GM18505 (cell line): Measurements from ENCODE around the gene SMG7.

ENCODE experiments used
- ATAC-seq: cut with Tn5 transposase; IDR thresholded peaks from one replicate; pipeline ENCODE4 v1.9.1; 2021; ENCODE audit not compliant: unreplicated experiment
- POLR2A ChIP-seq: IDR thresholded peaks from 4 replicates; pipeline ENCODE4 v1.6.1; 2011; ENCODE audit warnings: borderline replicate concordance; ENCODE audit not compliant: insufficient read depth, insufficient read length; ENCODE audit errors: extremely low read depth

Gene SMG7

DNA sequence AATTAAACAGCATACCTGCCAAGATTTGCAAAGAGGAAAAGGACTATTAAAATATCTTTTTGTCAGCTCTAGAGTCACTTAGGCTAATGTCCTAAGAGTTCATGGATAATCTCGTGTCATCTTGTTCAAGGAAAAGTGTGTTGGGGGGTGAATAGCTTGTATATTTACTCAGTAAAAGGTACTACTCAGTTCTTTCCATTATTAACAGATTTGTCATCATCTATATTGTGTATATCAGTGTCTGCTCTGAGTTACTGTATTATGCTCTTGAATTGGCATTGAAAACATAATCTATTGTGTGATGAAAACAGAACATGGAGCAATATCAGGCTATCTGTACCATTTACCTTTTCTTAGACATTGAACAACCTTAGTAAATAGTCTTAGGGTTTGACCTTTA, 41.9 kb downstream of the SMG7 start:
- no peak for TF ChIP-seq POLR2A
- no peak for ATAC-seq

DNA sequence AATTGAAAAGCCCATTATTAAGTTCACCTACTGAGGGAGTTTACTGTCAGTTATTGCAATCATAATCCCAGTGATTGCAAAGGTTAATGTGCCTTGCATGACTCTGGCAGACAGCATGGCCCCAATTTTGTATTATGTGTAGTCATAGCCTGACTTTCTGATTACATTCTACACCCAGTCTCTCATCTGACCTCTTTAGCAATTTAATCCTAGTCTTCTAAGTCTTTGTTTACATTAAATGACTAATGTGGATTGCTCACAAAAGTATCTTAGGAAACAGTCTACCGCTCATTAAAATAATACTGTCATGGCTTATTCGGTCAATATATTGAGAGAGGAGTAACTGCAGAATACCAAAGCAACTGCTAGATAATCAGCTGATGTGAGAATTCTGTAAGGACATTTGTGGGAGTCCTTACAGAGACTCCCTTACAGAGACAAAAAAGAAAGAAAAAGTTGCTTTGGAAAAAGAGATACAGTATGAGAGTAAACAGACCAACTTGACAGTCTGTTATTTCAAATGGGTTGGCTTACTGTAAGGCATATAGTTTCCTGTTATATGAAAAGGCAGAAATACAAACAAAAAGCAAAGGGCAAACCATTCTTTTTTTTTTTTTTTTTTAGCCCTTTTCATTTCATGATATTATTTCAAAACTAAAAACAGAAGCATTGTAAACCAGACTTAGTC, 42.8 kb downstream of the SMG7 start:
- ATAC-seq, result no peak
- TF ChIP-seq POLR2A, result no peak

DNA sequence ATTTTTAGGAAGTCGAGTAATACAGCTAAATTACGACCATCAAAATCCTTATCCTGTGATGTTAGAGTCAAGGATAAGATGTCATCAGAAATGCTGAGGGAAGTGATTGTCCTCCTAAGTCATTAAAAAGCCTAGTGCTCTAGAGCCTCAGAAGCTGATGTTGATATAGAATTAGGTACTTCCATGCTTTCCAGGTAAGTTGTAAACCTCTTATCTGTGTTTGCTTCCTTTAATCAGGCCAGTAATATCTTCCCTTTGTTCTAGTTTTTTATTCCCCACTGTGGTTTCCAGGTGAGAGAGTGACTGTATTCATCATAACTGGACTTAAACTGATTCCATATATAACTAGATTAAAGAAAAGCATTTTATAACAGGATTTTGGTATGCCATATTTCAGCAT, 44.4 kb downstream of the SMG7 start:
- TF ChIP-seq POLR2A, result no peak
- ATAC-seq, result no peak

DNA sequence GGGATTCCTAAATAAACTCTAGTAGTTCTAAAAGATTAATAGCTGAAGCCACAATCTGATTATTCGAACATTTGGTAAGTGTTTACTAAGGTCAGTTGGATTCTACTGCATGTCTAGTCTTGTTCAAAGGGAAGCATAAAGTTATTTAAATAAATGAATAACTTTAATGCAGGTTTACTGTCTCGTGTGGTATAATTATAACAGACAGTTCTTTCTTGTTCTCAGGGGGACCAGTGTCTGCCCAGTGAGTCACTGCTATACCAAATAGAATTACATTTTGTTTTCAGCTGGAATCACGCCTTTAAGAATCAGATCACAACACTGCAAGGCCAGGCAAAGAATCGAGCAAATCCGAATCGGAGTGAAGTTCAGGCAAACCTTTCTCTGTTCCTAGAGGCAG, 45.1 kb downstream of the SMG7 start:
- no peak for ATAC-seq
- no peak for TF ChIP-seq POLR2A

DNA sequence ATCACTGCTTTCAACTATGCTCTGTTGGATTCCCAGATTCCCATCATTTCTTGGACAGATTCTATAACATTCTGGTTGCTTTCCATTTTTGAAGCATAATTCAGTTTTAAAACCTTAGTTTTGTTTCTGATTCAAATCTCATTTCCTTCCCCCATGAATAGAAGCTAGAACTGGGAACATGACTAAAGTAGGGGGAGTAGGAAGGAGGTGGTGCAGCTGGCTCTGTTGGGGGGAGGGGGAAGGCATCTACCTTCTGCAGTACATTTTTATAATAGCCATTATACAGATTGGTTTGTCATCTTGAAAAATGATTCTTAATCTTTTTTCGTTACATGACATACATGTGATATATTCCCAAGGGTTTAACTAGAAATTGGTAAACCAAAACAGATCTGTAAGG, 48.1 kb downstream of the SMG7 start:
- TF ChIP-seq POLR2A, result no peak
- no peak for ATAC-seq

DNA sequence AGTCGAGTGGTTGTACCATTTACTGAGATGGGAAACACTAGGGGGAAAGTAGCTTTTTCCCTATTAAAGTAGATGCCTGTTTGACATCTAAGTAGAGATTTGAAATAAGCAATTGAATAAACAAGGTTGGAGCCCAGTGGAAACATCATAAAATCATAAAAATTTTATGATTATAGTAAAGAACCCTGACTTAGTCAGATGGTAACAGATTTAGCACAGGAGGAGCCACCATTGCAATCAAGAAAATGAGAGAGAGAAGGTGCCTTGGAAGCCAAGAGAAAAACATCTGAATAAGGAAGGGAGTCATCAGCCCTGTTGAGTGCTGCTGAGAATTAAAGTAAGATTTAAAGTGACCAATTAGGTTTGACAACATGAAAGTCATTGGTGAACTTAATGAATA, 49.8 kb downstream of the SMG7 start:
- TF ChIP-seq POLR2A, result no peak
- ATAC-seq, result no peak

DNA sequence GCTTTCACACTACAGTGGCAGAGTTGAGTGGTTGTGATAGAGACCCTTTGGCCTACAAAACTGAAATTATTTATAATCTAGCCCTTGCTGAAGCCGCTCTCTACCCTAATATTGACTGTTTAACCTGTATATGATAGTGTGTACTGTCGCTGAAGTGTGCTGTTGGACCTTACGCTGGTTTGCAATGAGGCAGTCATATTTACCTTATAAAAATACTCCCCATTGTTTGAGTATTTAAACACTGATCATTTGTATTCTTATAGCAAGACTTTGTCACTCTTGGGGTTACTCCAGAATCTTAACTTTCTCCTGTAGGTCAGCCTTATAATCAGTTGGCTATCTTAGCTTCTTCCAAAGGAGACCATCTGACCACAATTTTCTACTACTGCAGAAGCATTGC, 56.3 kb downstream of the SMG7 start:
- no peak for TF ChIP-seq POLR2A
- no peak for ATAC-seq

DNA sequence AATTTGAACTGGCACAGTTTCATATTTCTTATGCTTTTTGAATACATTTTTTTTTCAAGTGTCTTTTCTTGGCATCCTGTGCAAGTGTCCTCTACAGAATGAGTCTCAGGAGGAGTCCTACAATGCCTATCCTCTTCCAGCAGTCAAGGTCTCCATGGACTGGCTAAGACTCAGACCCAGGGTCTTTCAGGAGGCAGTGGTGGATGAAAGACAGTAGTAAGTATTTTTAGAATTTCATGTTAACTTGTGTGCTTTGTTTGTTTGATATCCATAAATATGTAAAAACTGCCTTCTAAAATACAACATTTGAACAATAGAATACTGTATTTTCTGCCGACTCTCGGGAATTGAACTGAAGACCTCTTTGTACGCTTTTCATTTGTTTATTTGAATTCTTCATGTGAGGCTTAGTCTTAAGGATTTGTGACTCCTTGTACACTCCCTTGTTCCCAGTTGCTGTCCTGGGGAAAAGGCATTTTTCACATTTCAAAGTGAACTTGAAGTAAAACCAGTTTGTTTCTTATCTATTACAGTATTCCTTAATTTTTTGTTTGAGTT, 61.4 kb downstream of the SMG7 start:
- ATAC-seq, result no peak
- no peak for TF ChIP-seq POLR2A

DNA sequence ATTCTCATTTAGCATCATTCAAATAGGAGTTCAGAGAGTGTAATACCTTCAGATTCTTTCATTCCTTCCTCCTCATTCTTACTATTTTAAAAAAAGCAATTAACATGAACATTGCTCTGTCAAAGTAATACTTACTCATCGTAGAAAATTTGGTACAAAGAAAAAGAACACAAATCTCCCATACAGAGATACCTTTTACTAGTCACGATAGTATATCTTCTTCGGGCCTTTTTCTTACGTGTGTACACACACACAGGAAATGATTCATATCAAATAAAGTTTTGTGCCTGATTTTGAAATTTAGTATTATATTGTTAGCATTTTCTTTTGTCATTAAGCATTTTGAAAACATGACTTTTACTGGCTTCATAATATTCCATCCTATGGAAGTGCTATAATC, 65.1 kb downstream of the SMG7 start:
- no peak for TF ChIP-seq POLR2A
- ATAC-seq, result no peak

DNA sequence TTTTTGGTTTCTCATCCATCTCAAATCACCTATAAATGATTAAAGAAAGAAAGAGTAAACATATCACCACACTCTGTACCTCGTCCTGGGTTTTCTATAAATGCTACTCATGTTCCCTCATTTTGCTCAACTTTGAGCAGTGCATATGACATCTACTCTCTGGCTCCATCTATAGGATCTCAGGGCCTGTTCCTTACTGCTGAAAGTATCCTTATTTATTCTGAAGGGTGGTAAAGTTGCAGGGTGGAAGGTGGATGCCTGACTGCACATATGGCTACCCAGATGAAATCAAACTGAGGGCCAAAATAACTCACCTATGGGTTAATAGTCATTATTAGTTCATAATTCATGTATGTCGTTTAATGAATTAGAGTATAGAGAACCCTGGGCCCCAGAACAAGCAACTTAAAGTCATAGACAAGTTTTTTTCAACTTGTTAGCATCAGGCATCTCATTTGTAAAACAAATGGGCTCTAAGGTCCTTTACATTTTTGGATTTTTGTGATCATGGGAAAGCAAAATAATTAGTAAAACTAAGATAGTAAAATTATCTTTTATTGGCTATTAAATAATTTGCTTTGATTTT, 71.4 kb downstream of the SMG7 start:
- no peak for ATAC-seq
- no peak for TF ChIP-seq POLR2A

DNA sequence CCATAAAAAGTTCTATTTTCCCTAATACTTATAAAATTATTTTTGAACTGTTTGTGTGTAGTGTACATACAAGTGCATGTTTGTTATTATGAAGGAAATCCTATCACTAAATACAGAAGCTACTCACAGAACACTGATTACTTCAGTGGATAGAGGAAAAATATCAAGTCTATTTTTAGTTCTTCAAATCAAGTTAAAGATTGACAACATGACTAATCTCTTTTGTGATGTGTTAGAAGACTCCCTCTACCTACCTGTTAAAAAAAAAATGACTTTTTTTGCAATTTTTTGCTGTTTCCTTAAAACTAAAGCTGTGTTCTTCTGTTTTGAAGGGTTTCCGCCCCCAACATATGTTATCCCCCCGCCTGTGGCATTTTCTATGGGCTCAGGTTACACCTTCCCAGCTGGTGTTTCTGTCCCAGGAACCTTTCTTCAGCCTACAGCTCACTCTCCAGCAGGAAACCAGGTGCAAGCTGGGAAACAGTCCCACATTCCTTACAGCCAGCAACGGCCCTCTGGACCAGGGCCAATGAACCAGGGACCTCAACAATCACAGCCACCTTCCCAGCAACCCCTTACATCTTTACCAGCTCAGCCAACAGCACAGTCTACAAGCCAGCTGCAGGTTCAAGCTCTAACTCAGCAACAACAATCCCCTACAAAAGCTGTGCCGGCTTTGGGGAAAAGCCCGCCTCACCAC, 72.4 kb downstream of the SMG7 start:
- no peak for TF ChIP-seq POLR2A
- no peak for ATAC-seq

DNA sequence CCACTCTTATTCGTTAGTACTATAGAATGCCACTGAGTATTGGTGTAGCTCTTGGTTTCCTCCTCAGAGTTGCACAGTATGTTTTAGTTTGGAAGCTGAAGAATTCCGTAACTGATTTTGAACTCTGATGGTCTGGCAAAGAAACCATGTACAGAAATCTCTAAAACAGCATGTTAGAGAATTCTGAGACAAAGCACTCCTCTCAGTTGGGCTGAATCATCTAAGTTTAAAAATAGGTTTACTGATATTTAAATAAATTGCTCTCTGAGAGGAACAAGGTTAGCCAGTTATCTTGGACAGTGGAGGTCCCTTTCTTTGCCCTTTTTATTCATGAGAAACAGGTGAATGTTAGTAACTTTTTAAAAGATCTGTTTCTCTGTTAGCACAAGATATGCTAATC, 74.1 kb downstream of the SMG7 start:
- no peak for ATAC-seq
- TF ChIP-seq POLR2A, result no peak

DNA sequence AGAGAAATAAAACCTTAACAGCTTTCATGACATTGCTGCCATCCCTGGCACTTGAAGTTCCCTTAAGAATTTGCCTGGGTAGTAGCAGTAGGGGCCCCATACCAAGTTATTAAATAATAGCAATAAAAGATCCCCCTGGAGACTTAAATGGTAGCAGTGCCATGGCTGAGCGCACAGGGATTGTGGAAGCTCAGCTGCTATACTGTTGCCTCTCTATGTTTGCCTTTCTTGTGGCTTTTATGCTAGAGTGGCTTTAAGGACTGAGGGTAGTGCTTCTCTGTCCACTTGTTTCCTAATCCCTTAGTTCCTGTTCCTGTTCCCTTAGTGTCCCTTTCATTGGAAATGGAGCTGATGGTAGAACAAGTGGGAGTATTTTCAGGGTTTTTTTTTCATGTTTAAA, 75.8 kb downstream of the SMG7 start:
- no peak for TF ChIP-seq POLR2A
- ATAC-seq, result no peak

DNA sequence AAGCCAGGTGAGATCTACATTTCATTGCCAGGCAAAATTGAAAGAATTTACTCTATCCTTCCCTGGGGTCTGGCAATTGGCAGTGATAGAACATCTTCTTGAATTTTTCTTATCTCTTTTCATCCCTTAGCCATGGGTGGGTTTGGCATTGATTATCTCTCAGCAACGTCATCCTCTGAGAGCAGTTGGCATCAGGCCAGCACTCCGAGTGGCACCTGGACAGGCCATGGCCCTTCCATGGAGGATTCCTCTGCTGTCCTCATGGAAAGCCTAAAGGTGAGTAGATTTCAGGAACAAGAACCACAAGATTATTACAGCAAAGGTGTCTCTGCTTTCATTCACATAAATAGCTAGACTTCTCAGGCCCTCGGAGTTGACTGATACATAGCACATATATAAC, 78.6 kb downstream of the SMG7 start:
- ATAC-seq, result no peak
- TF ChIP-seq POLR2A, result no peak
